NCI-H2196 treated with DMSO at 0.1 percent for 48 hours (cell line): ENCODE results near the gene POLR2H.
A peak's percentile ranks its signal among the peaks of the same experiment; 100 is the strongest.

Experiments
- DNase-seq: peaks from one replicate; lab custom pipeline; 2025; ENCODE audit not compliant: unreplicated experiment; lab: John Stamatoyannopoulos, UW

POLR2H gene

GRCh38 chr3:184368586-184369183 lies 7.2 kb downstream of the POLR2H start:
- no peak for DNase-seq

GRCh38 chr3:184371570-184372018 lies 10.1 kb downstream of the POLR2H start:
- peak; percentile 100 for DNase-seq

- no peak for DNase-seq
Measured at GRCh38 chr3:184372296-184372821, 10.8 kb downstream of the POLR2H start.

GRCh38 chr3:184372911-184373310 lies 11.4 kb downstream of the POLR2H start:
- no peak for DNase-seq

- no peak for DNase-seq
Measured at GRCh38 chr3:184373422-184373821, 11.9 kb downstream of the POLR2H start.

- DNase-seq = no peak
Measured at GRCh38 chr3:184375747-184376461, 14.4 kb downstream of the POLR2H start.

- DNase-seq = peak; percentile 79
Measured at GRCh38 chr3:184377374-184377773, 15.9 kb downstream of the POLR2H start.

GRCh38 chr3:184377882-184378445 lies 16.5 kb downstream of the POLR2H start, which contains the start of gene THPO:
THPO (minus strand) TSS chr3:184378207; CDS start chr3:184376259, 1,948 bp downstream.
- DNase-seq = peak; percentile 85

GRCh38 chr3:184378651-184379357 lies 17.3 kb downstream of the POLR2H start:
- no peak for DNase-seq

GRCh38 chr3:184379358-184380184 lies 18.1 kb downstream of the POLR2H start, which contains the start of gene CHRD:
CHRD (plus strand) TSS chr3:184380054; CDS start chr3:184380319, 265 bp downstream.
- no peak for DNase-seq

GRCh38 chr3:184380185-184380626 lies 18.7 kb downstream of the POLR2H start:
- DNase-seq = no peak

GRCh38 chr3:184380627-184381260 lies 19.2 kb downstream of the POLR2H start:
- DNase-seq = no peak

GRCh38 chr3:184381261-184382224 lies 20.0 kb downstream of the POLR2H start:
- no peak for DNase-seq

GRCh38 chr3:184382326-184383032 lies 21.0 kb downstream of the POLR2H start:
- no peak for DNase-seq

GRCh38 chr3:184383033-184383740 lies 21.7 kb downstream of the POLR2H start:
- DNase-seq = no peak

GRCh38 chr3:184384342-184384741 lies 22.8 kb downstream of the POLR2H start:
- no peak for DNase-seq

- DNase-seq = no peak
Measured at GRCh38 chr3:184384856-184385422, 23.4 kb downstream of the POLR2H start.
